ENCODE measurements around the gene TMEM91. TPM values are rescaled to one million over a fixed set of nuclear protein-coding genes. Genes with fewer than 3 reads are reported as not detected.

The TMEM91 gene
- polyA plus RNA-seq, 1 of the 3 experiments (the other 2 are of a cell fraction): 5.7 TPM

DNA sequence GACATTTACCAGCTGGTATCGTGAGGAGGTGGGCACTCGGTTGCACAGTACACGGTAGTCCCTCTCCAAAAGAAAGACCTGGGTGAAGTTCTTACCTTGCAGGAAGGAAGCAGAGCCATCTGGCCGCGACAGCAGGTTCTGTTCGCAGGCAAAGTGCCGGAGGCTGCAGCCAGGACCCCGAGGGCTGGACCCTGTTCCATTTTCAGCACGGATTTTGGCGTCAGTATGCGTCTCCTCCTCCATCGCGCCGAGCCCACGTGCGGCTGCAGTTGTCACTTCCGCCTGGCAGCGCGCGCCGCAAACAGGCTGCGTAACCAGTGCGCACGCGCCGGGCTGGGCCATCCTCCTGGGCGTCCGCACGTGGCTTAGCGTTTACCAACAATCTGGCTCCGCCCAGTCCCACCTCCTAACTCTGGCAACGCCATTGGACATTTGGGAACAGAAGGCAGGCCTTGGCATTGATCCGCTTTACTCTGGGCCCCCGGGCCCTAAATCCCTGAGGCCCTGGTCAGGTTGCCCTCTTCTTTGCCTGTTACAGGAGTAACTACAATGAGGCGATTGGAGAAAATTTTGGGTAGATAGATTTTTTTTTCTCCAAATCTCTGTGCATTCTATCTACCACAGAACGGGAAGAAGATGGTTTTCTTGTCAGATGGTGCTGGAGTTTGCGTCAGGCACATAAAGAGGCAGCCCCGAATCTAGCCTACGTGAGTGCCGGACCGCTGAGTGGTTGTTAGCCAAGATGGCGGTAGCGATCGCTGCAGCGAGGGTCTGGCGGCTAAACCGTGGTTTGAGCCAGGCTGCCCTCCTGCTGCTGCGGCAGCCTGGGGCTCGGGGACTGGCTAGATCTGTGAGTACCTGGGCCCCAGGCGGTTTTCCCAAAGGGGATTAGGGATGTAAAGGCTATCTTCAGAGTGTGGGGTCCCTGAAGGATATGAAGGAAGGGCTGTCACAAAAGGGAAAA, 21.0 kb downstream of the TMEM91 start, which contains the start of the genes BCKDHA and EXOSC5 (continued):
- TF ChIP-seq, protein P1, sequence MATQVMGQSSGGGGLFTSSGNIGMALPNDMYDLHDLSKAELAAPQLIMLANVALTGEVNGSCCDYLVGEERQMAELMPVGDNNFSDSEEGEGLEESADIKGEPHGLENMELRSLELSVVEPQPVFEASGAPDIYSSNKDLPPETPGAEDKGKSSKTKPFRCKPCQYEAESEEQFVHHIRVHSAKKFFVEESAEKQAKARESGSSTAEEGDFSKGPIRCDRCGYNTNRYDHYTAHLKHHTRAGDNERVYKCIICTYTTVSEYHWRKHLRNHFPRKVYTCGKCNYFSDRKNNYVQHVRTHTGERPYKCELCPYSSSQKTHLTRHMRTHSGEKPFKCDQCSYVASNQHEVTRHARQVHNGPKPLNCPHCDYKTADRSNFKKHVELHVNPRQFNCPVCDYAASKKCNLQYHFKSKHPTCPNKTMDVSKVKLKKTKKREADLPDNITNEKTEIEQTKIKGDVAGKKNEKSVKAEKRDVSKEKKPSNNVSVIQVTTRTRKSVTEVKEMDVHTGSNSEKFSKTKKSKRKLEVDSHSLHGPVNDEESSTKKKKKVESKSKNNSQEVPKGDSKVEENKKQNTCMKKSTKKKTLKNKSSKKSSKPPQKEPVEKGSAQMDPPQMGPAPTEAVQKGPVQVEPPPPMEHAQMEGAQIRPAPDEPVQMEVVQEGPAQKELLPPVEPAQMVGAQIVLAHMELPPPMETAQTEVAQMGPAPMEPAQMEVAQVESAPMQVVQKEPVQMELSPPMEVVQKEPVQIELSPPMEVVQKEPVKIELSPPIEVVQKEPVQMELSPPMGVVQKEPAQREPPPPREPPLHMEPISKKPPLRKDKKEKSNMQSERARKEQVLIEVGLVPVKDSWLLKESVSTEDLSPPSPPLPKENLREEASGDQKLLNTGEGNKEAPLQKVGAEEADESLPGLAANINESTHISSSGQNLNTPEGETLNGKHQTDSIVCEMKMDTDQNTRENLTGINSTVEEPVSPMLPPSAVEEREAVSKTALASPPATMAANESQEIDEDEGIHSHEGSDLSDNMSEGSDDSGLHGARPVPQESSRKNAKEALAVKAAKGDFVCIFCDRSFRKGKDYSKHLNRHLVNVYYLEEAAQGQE (IDR thresholded peaks at IDR 0.05; ENCODE audit: low read depth, low read length): no peak
- TF ChIP-seq GABPA (IDR thresholded peaks at IDR 0.05; ENCODE audit: low read depth) (peak; percentile 61), GATA2 (CRISPR knock-in tag; IDR thresholded peaks at IDR 0.05) (0 out of 2 replicates have a peak, but pooled peaks have one; percentile 18), ZBTB33 (IDR thresholded peaks at IDR 0.05; ENCODE audit: borderline replicate concordance, low read depth) (no peak), ELF1 (IDR thresholded peaks at IDR 0.05) (peak; percentile 78), RXRA (IDR thresholded peaks at IDR 0.05; ENCODE audit: borderline replicate concordance, low read depth) (no peak), CTCF (IDR thresholded peaks at IDR 0.05) (no peak), POLR2AphosphoS5 (IDR thresholded peaks at IDR 0.05; ENCODE audit: low read depth, low read length) (peak; percentile 76)

GRCh38 chr19:41398050-41398418, 21.7 kb downstream of the TMEM91 start:
- no peaks in the 10 kb centered on the region for H3K36me3 ChIP-seq (replicated peaks in 1 of 2; ENCODE audit: control insufficient read depth in 1 of 2, insufficient read depth in 2 of 2, low read length in 1 of 2)
- peaks cover 5 to 14% of the 10 kb centered on the region in 2 experiments; a peak in 2 of 4 replicates for H3K4me1 ChIP-seq (ENCODE audit: control insufficient read depth in 1 of 2, insufficient read depth in 2 of 2, low read depth in 1 of 2, low read length in 1 of 2)
- peaks cover 48% of the 10 kb centered on the region for H3K79me2 ChIP-seq (ENCODE audit: insufficient read depth)
- no peaks in the 10 kb centered on the region for H4K20me1 ChIP-seq (ENCODE audit: insufficient read depth)
- H2AFZ ChIP-seq (ENCODE audit: low read depth): peak overlapping the region; percentile 64
- H3K4me3 ChIP-seq (ENCODE audit: low read depth in 2 of 2, low read length in 1 of 2): peak overlapping the region; percentile 79 to 91
- peak overlapping the region; percentile 99 for H3K4me2 ChIP-seq
- DNase-seq: no peak
- H3K9me3 ChIP-seq: no peaks in the 10 kb centered on the region
- H3K27ac ChIP-seq (ENCODE audit: low read depth in 2 of 2, low read length in 1 of 2): peak overlapping the region; percentile 86 to 90; a peak in 2 of 4 replicates
- no peaks in the 10 kb centered on the region for H3K27me3 ChIP-seq (ENCODE audit: insufficient read depth)
- peak overlapping the region; percentile 95 for H3K9ac ChIP-seq
- no peaks in the 10 kb centered on the region for H3K9me2 ChIP-seq
- CTCF ChIA-PET: interaction anchor here (0.7 kb wide), 1 partner anchor 15 kb away, joined by 3 read pairs; no protein-coding TSS in a partner anchor
- POLR2A ChIA-PET: no interaction called here
- no peak for TF ChIP-seq USF1 (IDR thresholded peaks at IDR 0.05; ENCODE audit: borderline replicate concordance, low read depth)
- TF ChIP-seq NFIC (IDR thresholded peaks at IDR 0.05; ENCODE audit: borderline replicate concordance): no peak
- TF ChIP-seq PBX3 (IDR thresholded peaks at IDR 0.05): no peak
- TF ChIP-seq TAF1 (IDR thresholded peaks at IDR 0.05; ENCODE audit: borderline replicate concordance, low read depth, low read length): no peak
- TF ChIP-seq RXRA (IDR thresholded peaks at IDR 0.05; ENCODE audit: borderline replicate concordance, low read depth): no peak
- TF ChIP-seq MXI1 (IDR thresholded peaks at IDR 0.05; ENCODE audit: low read depth, low read length): no peak
- no peak for TF ChIP-seq MAX (IDR thresholded peaks at IDR 0.05; ENCODE audit: low read depth)
- no peak for TF ChIP-seq RCOR1 (IDR thresholded peaks at IDR 0.05; ENCODE audit: low read length)
- H3F3A ChIP-seq (replicated peaks; ENCODE audit: insufficient read depth): no peaks in the 10 kb centered on the region
- 4% methylated on average over 5 of the region's 5 CpGs for WGBS (ENCODE audit: low lambda C conversion rate)

All from SK-N-SH (cell line).